RPMI8226 (cell line): Measurements from ENCODE around the gene ACTL10.
"Not testable (repeated sequence)": the region's sequence is repeated elsewhere in the genome, so short reads cannot be mapped to it uniquely, and the experiment has no call there.

Experiments used
- DNase-seq: peaks from one replicate; pipeline ENCODE4 v3.0.0-alpha.2; 2015

ACTL10 gene

GRCh38 chr20:33679758-33680485 is 13.2 kb downstream of the ACTL10 start:
- no peak for DNase-seq

- no peak for DNase-seq
These were observed 13.9 kb downstream of the ACTL10 start for GRCh38 chr20:33680686-33681085.

DNA sequence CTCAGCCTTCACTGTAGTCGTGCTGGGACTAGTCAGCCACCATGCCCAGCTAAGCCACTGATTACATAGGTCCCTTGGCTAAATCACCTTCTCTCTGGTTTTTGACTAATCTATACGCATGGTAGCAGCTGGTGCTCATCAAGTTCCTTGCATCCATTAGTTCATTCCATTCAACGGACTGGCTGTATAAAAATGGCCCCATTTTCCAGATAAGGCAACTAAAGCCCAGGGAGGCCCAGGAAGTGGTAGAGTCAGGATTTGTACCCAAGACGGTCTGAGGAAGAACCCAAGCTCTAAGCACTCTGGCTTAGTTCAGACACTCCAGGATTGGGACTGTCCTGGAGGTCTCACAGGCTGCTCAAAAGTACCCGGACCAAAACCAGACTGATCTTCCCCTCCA is 14.5 kb downstream of the ACTL10 start:
- DNase-seq = no peak

- no peak for DNase-seq
These were observed 15.1 kb downstream of the ACTL10 start for GRCh38 chr20:33681728-33682353.

GRCh38 chr20:33684533-33685327 is 18.0 kb downstream of the ACTL10 start:
- peak; percentile 84 for DNase-seq

- DNase-seq = peak; percentile 86
These were observed 18.8 kb downstream of the ACTL10 start for GRCh38 chr20:33685328-33686099.

GRCh38 chr20:33686100-33686983 is 19.6 kb downstream of the ACTL10 start, which contains the start of gene E2F1:
E2F1 (minus strand) TSS chr20:33686385; CDS start chr20:33686264, 121 bp downstream.
- DNase-seq = peak; percentile 98

DNA sequence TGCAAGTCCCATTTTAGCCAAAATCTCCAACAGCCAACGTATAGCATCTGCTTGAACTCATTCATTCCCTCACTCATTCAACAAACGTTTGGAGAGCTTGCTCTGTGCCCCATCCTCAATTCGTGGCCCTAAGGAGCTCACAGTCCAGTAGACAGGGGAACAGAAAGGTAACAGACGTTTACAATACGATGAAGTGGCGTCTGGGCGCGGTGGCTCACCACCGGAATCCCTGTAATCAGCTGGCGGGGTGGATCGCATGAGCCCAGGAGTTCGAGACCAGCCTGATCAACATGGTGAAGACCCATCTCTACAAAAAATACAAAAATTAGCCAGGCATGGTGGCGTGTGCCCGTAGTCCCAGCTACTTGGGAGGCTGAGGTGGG is 20.2 kb downstream of the ACTL10 start:
- DNase-seq = no peak

GRCh38 chr20:33687370-33687915 is 20.7 kb downstream of the ACTL10 start:
- DNase-seq = peak; percentile 69

- DNase-seq = no peak
These were observed 21.5 kb downstream of the ACTL10 start for GRCh38 chr20:33687993-33688937.

DNA sequence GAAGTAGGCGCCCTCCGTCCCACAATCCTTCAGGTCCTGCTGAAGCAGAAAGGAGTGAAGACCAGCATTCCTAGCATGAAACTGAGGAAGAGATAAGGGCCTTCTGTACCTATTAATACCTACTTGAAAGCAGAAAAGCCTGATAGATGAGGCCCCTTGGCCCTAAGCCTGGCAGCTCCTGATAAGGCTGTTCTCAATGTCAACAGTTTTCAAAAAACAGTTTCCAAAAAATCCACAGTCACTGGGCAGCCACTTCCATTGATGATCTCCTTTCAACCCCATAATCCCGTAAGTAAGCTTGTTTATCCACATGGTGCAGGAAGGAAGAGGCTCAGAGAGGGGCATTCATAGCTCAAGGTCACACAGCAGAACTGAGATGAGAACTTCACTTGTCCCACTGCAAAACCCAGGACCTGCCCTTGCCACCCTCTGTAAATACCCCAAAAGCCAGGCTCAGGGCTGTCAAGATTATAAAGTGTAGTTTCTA is 22.2 kb downstream of the ACTL10 start:
- DNase-seq = no peak

- DNase-seq = no peak
These were observed 22.8 kb downstream of the ACTL10 start for GRCh38 chr20:33689493-33689892.

DNA sequence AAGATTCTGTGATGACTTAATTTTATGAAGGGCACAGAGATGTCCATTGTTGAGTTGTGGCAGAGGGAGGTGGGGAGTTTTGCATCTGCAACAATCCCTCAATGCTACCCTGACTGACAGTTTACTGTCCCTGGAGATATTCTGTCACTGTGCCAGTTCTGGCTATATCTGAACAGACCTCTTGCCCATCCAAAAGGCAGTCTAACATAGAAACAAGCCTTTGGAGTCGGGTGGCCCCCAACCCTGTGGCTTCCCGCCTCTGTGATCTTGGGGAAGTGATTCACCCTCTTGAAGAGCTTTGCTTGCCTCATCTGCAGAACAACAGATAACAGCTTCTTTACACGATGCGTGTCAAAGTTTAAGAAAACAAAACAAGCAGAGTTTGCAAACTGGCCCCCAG is 23.2 kb downstream of the ACTL10 start:
- no peak for DNase-seq

DNA sequence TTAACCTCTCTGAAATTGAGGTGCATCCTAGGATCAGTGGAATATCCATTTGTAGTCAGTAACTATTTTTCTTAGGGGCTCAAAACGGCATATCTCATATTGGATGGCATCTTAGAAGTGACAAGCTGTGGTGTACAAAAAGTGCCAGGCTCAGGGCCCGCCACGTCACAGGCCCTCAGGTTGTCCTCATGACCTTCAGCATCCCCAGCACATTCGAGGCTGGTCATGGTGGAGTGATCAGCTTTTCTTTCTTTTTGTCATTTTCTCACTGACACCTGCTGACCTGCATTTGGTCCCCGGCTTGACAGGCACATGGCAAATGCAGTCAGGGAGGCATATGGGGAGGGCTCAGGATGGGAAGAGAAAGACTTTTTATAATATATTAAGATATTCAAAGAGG is 26.5 kb downstream of the ACTL10 start:
- DNase-seq = no peak

- no peak for DNase-seq
These were observed 27.2 kb downstream of the ACTL10 start for GRCh38 chr20:33693741-33694638.

DNA sequence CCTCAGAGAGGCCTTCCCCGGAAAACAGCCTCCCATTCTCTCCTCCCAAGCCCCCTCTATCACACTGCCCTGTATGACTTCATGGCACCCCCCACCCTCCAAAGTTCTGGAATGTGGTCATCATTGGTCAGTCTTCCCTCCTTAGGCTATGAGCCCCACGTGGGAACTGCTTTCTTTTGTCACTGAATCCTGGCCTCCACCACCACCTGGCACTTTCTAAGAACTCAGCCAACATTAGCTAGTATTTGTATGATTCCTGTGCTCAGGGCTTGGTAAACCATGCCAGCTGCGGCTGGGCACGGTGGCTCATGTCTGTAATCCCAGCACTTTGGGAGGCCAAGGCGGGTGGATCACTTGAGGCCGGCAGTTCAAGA is 27.9 kb downstream of the ACTL10 start:
- DNase-seq = no peak

DNA sequence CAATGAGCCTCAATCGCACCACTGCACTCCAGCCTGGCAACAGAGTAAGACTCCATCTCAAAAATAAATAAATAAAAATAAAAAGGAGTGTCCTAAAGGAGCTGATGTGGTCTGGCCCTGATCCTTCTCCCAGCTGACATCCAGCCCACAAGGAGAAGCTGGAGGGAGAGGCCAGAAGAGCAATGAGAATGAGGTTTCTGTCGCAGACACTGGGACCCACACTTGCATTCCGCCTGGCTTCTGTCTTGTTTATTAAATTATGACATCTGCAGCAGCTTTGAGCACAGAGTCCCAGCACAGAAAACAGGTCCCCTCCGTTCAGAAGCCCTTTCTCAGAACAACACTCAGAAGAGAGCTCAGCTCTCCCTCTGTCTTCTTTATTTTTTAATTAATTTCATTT is 29.7 kb downstream of the ACTL10 start:
- DNase-seq = no peak

DNA sequence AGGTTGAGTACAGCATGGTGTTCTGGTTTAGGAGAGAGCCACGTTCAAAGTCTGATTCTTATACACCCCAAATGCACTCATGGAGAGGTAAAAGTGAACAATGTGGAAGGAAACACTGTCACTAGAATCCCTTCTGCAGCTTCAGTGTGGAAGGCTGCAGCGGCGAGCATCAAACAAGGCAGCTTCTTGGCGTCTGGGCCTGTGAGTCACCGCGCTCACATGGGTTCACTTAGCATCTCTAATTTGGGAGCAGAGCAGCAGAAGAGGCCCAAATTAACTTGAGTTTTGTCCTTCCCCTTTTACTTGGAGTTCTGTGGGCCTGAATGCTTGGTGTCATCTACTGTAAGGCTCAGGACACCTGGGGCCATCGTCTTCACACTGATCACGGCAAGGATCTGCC is 30.4 kb downstream of the ACTL10 start:
- no peak for DNase-seq

GRCh38 chr20:33698966-33699365 is 32.2 kb downstream of the ACTL10 start:
- not testable (repeated sequence) for DNase-seq
